ENCODE results near the gene HAPSTR1.
A peak's percentile ranks its signal among the peaks of the same experiment; 100 is the strongest.

HAPSTR1 gene

GRCh38 chr16:9138021-9138680 lies 46.7 kb downstream of the HAPSTR1 start:
- Mint-ChIP-seq H3K4me1 (peaks cover 32% of the 10 kb centered on the region), H3K27ac (no peak overlapping the region), H3K4me3 (no peak overlapping the region), H3K9me3 (no peaks in the 10 kb centered on the region), H3K27me3 (peaks cover 10% of the 10 kb centered on the region)
- ATAC-seq (no peak), DNase-seq (no peak)

GRCh38 chr16:9138731-9139501 lies 47.5 kb downstream of the HAPSTR1 start:
- ATAC-seq (peak; percentile 76), DNase-seq (peak; percentile 65 to 67)
- Mint-ChIP-seq H3K27ac (no peak overlapping the region), H3K4me3 (peak overlapping the region; percentile 13 to 55), H3K9me3 (no peaks in the 10 kb centered on the region), H3K27me3 (peaks cover 10% of the 10 kb centered on the region), H3K4me1 (peaks cover 32% of the 10 kb centered on the region)

- H3K27me3 Mint-ChIP-seq, result peaks cover 10% of the 10 kb centered on the region
- no peak for ATAC-seq
- no peaks in the 10 kb centered on the region for H3K9me3 Mint-ChIP-seq
- DNase-seq, result no peak
- peaks cover 26% of the 10 kb centered on the region for H3K4me1 Mint-ChIP-seq
- no peak overlapping the region for H3K4me3 Mint-ChIP-seq
- H3K27ac Mint-ChIP-seq, result no peak overlapping the region
Observed at GRCh38 chr16:9139965-9140364, 48.5 kb downstream of the HAPSTR1 start.
